ENCODE data around the gene WSB2. TPM values are rescaled to one million over a fixed set of nuclear protein-coding genes. Genes with fewer than 3 reads are reported as not detected.

The WSB2 gene
- total and polyA plus RNA-seq, 9 of the 15 experiments (the other 6 are each of a cell fraction or from before 2014, with no cell fraction given), result 31.4 to 77.6 (median 52.6) TPM

GRCh38 chr12:118036672-118037411 lies 24.1 kb downstream of the WSB2 start:
- FAIRE-seq (no peak), DNase-seq (ENCODE audit: extremely low read depth in 1 of 4, low spot score in 3 of 4) (no peak), ATAC-seq (no peak)
- no peak overlapping the region for H3K27ac ChIP-seq (ENCODE audit: extremely low read depth, low read depth, low read length)
- intact Hi-C loops (cut with micrococcal nuclease), result no loop called here
- no peaks in the 10 kb centered on the region; a peak in 1 of 5 replicates for H3K4me1 ChIP-seq (replicated peaks in 1 of 2; ENCODE audit: control insufficient read depth in 2 of 2, insufficient read depth in 2 of 2, low read length in 2 of 2)
- no peaks in the 10 kb centered on the region for H3K79me2 ChIP-seq (ENCODE audit: control insufficient read depth, insufficient read depth, low read length)
- H3K9me3 ChIP-seq (replicated peaks; ENCODE audit: control insufficient read depth, insufficient read depth, low read depth, low read length), result no peaks in the 10 kb centered on the region
- H3K27me3 ChIP-seq (ENCODE audit: control insufficient read depth in 2 of 2, insufficient read depth in 2 of 2, low read length in 2 of 2), result no peaks in the 10 kb centered on the region
- no peak overlapping the region for H3K9ac ChIP-seq (ENCODE audit: insufficient read depth in 1 of 2, low read depth in 2 of 2, low read length in 2 of 2)
- no TSS peak for BruUV-seq (replicated peaks)
- ChIA-PET POLR2A (interaction anchor here (0.6 to 1.8 kb wide), 5 partner anchors 14 to 125 kb away, joined by 3 to 5 read pairs (median 3); no protein-coding TSS in a partner anchor), CTCF (ENCODE audit: low intra/inter-chr PET ratio) (no interaction called here)
- 88% methylated on average over 10 of the region's 11 CpGs for WGBS (ENCODE audit: insufficient coverage, low coverage, missing lambda C conversion rate)
- no peaks in the 10 kb centered on the region for H3K9me1 ChIP-seq (ENCODE audit: control insufficient read depth, insufficient read depth, low read length)
- no peak overlapping the region for H2AFZ ChIP-seq (ENCODE audit: low read depth, low read length)
- H3K4me2 ChIP-seq (ENCODE audit: insufficient read depth, low read length), result no peak overlapping the region
- no peak overlapping the region for H3K4me3 ChIP-seq
- peak; percentile 31; the same call in 1 of the 2 replicates for TF ChIP-seq NFIC (IDR thresholded peaks at IDR 0.05)
- TF ChIP-seq, protein P1, sequence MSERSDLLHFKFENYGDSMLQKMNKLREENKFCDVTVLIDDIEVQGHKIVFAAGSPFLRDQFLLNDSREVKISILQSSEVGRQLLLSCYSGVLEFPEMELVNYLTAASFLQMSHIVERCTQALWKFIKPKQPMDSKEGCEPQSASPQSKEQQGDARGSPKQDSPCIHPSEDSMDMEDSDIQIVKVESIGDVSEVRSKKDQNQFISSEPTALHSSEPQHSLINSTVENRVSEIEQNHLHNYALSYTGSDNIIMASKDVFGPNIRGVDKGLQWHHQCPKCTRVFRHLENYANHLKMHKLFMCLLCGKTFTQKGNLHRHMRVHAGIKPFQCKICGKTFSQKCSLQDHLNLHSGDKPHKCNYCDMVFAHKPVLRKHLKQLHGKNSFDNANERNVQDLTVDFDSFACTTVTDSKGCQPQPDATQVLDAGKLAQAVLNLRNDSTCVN (CRISPR knock-in tag; IDR thresholded peaks at IDR 0.05), result no peak
- no peaks in the 10 kb centered on the region; the same call in 1 of the 2 replicates for H4K20me1 ChIP-seq (replicated peaks; ENCODE audit: control insufficient read depth, insufficient read depth, low read length)
- in situ Hi-C loops (cut with MboI), result no loop called here
- H3K36me3 ChIP-seq (ENCODE audit: control insufficient read depth, insufficient read depth, low read length), result peaks cover 87% of the 10 kb centered on the region

All from K562 (cell line).